GM08714 (cell line): Measurements from ENCODE around the gene DLGAP5.

Experiments
- H3K4me3 ChIP-seq: fragments of 200-500 bp; sonication (Bioruptor generic); 2 replicates; pipeline ENCODE4 v1.5.1; 2014; ENCODE audit warnings: mild to moderate bottlenecking, low read length, inconsistent platforms
- ZNF274 ChIP-seq: IDR thresholded peaks from 2 replicates; pipeline ENCODE4 v1.6.1; 2012; ENCODE audit warnings: mild to moderate bottlenecking, low read depth, low read length

The DLGAP5 gene

GRCh38 chr14:55151601-55152000, 39.8 kb downstream of the DLGAP5 start:
- no peak for TF ChIP-seq ZNF274
- H3K4me3 ChIP-seq, result no peak overlapping the region

GRCh38 chr14:55146425-55146824, 45.0 kb downstream of the DLGAP5 start:
- TF ChIP-seq ZNF274, result no peak

GRCh38 chr14:55142466-55142865, 48.9 kb downstream of the DLGAP5 start:
- H3K4me3 ChIP-seq, result no peak overlapping the region
- no peak for TF ChIP-seq ZNF274

More at GRCh38 chr14:55146425-55146824, 45.0 kb downstream of the DLGAP5 start:
- no peak overlapping the region for H3K4me3 ChIP-seq

GRCh38 chr14:55141825-55142224, 49.6 kb downstream of the DLGAP5 start:
- no peak for TF ChIP-seq ZNF274
- no peak overlapping the region for H3K4me3 ChIP-seq

GRCh38 chr14:55139696-55140509, 51.5 kb downstream of the DLGAP5 start:
- H3K4me3 ChIP-seq, result no peak overlapping the region
- TF ChIP-seq ZNF274, result no peak

GRCh38 chr14:55139141-55139540, 52.2 kb downstream of the DLGAP5 start:
- no peak overlapping the region for H3K4me3 ChIP-seq
- no peak for TF ChIP-seq ZNF274

GRCh38 chr14:55138091-55138490, 53.3 kb downstream of the DLGAP5 start:
- no peak overlapping the region for H3K4me3 ChIP-seq
- no peak for TF ChIP-seq ZNF274

GRCh38 chr14:55136885-55137786, 54.2 kb downstream of the DLGAP5 start:
- H3K4me3 ChIP-seq, result no peak overlapping the region
- no peak for TF ChIP-seq ZNF274

- no peak for TF ChIP-seq ZNF274
- no peak overlapping the region for H3K4me3 ChIP-seq
These were observed 55.1 kb downstream of the DLGAP5 start for GRCh38 chr14:55136241-55136640.

- no peak for TF ChIP-seq ZNF274
- H3K4me3 ChIP-seq, result no peak overlapping the region
These were observed 58.0 kb downstream of the DLGAP5 start for GRCh38 chr14:55133416-55133815.

GRCh38 chr14:55131370-55132137, 59.8 kb downstream of the DLGAP5 start:
- TF ChIP-seq ZNF274, result no peak
- no peak overlapping the region for H3K4me3 ChIP-seq

GRCh38 chr14:55130196-55130550, 61.2 kb downstream of the DLGAP5 start:
- H3K4me3 ChIP-seq, result peak overlapping the region; percentile 69

GRCh38 chr14:55129428-55130195, 61.8 kb downstream of the DLGAP5 start:
- peak overlapping the region; percentile 69 for H3K4me3 ChIP-seq
- no peak for TF ChIP-seq ZNF274

More at GRCh38 chr14:55130196-55130550, 61.2 kb downstream of the DLGAP5 start:
- no peak for TF ChIP-seq ZNF274
